ENCODE data around the gene ERCC3.
"Not testable (repeated sequence)": the region's sequence is repeated elsewhere in the genome, so short reads cannot be mapped to it uniquely, and the experiment has no call there.

DNA sequence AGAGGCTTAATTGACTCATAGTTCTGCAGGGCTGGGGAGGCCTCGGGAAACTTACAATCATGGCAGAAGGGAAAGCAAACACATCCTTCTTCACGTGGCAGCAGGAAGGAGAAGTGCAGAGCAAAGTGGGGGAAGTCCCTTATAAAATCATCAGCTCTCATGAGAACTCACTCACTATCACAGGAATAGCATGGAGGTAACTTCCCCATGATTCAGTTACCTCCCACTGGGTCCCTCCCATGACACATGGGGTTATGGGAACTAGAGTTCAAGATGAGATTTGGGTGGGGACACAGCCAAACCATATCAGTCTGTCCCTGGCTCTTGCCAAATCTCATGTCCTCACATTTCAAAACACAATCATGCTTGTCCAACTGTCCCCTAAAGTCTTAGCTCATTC is 52.8 kb downstream of the ERCC3 start:
- TF ChIP-seq POLR2A, POLR2AphosphoS5 (IDR thresholded peaks at IDR 0.05): not testable (repeated sequence)
